HG02885 (cell line): Measurements from ENCODE around the gene OPA1.

ENCODE experiments used
- ATAC-seq: cut with Tn5 transposase; IDR thresholded peaks from one replicate; pipeline ENCODE4 v1.9.1; 2021; ENCODE audit warnings: mild to moderate bottlenecking; ENCODE audit not compliant: unreplicated experiment, poor library complexity

The OPA1 gene, protein sequence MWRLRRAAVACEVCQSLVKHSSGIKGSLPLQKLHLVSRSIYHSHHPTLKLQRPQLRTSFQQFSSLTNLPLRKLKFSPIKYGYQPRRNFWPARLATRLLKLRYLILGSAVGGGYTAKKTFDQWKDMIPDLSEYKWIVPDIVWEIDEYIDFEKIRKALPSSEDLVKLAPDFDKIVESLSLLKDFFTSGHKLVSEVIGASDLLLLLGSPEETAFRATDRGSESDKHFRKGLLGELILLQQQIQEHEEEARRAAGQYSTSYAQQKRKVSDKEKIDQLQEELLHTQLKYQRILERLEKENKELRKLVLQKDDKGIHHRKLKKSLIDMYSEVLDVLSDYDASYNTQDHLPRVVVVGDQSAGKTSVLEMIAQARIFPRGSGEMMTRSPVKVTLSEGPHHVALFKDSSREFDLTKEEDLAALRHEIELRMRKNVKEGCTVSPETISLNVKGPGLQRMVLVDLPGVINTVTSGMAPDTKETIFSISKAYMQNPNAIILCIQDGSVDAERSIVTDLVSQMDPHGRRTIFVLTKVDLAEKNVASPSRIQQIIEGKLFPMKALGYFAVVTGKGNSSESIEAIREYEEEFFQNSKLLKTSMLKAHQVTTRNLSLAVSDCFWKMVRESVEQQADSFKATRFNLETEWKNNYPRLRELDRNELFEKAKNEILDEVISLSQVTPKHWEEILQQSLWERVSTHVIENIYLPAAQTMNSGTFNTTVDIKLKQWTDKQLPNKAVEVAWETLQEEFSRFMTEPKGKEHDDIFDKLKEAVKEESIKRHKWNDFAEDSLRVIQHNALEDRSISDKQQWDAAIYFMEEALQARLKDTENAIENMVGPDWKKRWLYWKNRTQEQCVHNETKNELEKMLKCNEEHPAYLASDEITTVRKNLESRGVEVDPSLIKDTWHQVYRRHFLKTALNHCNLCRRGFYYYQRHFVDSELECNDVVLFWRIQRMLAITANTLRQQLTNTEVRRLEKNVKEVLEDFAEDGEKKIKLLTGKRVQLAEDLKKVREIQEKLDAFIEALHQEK

DNA sequence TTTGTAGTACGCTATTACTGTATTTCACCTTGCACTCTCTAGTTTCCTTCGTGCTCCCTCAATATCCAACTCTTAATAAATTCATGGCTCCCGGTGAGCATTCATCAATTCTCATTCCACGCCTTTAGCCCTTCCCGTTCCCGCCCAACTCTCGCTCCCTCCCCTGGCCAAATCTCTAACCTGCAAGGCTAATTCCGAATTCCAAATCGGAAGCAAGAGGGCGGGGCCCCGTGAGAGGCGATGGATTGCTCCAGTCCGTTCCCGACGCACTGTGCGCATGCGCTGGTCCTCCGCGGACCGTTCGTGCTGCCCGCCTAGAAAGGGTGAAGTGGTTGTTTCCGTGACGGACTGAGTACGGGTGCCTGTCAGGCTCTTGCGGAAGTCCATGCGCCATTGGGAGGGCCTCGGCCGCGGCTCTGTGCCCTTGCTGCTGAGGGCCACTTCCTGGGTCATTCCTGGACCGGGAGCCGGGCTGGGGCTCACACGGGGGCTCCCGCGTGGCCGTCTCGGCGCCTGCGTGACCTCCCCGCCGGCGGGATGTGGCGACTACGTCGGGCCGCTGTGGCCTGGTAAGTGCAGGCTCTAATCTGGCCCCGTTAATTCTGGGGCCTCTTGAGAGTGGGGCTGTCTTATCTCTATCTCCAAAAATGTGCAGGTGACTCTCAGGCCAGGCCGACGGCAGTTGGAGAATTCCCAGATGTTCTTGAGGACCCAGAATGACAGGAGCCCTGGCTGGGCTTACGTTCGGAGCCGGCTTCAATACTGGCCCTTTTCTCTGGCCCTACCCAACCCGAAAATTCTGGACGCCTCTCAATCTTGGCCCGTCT lies at the start of gene OPA1:
TSS of gene OPA1 (plus strand) at position 368 of the 827 bp plus-strand sequence. CDS start at position 538, 170 bp downstream.
- peak; percentile 97 for ATAC-seq

DNA sequence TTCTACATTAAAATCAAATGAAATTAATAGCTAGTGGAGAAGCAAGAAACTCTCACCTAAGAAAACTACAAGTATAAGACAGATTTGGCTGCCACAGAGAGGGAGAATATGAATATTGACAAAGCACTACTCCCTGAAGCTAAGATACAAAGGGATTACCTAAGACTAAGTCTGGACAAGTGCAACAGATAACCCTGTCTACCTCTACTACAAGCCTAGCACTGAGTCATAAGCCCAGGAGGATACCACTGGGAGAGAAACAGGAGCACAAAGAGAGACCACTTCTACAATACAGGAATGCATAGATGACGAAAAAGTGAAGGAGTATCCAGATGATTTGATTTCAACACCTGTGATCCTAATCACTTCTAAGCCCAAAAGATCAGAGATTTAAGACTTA lies 48.7 kb upstream of the OPA1 start:
- no peak for ATAC-seq

- ATAC-seq, result no peak
Observed at GRCh38 chr3:193545304-193545703, 47.7 kb upstream of the OPA1 start.

- ATAC-seq, result no peak
Observed at GRCh38 chr3:193546129-193546528, 46.9 kb upstream of the OPA1 start.

GRCh38 chr3:193548406-193548805 lies 44.6 kb upstream of the OPA1 start:
- ATAC-seq, result no peak

GRCh38 chr3:193552923-193553322 lies 40.1 kb upstream of the OPA1 start:
- ATAC-seq, result no peak

- no peak for ATAC-seq
Observed at GRCh38 chr3:193553586-193553985, 39.4 kb upstream of the OPA1 start.

- no peak for ATAC-seq
Observed at GRCh38 chr3:193554811-193555210, 38.2 kb upstream of the OPA1 start, which contains the start of gene ATP13A4. TSS of gene ATP13A4 (minus strand) at chr3:193554895. CDS start at chr3:193554799, 96 bp downstream.

- no peak for ATAC-seq
Observed at GRCh38 chr3:193556841-193557240, 36.2 kb upstream of the OPA1 start.

- no peak for ATAC-seq
Observed at GRCh38 chr3:193559100-193559499, 33.9 kb upstream of the OPA1 start.

- no peak for ATAC-seq
Observed at GRCh38 chr3:193560091-193560490, 32.9 kb upstream of the OPA1 start.

DNA sequence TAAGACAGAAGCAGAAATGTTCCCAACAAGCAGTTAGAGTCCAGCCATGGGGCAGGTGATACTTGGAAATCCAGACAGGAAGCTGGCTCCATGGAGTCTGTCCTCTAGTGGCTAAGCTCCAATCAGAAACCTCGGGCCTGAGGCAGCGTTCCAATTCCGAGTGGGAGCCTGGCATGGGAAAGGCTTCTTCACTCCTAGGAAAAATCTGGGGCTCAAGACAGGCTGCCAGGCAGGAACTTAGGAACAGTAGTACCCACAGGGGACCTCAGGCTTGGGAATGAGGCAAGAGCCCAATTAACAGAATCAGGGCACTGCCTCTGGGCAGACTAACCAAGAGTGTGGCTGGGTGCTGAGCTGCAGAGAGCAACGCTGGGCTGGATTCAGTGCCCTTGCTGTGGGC lies 32.1 kb upstream of the OPA1 start:
- no peak for ATAC-seq

DNA sequence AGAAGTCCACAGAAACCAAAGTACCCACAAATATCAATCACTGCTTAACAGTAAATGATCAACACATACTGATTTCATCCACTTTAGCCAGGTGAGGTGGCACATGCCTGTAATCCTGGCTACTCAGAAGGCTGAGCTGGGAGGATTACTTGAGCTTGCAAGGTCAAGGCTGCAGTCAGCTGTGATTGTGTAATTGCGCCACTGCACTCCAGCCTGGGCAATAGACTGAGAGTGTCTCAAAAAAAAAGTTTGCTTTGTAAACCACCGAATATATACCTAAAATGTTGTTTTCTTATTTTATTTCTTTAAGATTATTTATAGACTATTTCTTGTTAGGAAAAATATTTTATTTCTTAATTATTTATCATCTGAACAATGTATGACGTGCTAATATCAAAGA lies 29.6 kb upstream of the OPA1 start:
- no peak for ATAC-seq

DNA sequence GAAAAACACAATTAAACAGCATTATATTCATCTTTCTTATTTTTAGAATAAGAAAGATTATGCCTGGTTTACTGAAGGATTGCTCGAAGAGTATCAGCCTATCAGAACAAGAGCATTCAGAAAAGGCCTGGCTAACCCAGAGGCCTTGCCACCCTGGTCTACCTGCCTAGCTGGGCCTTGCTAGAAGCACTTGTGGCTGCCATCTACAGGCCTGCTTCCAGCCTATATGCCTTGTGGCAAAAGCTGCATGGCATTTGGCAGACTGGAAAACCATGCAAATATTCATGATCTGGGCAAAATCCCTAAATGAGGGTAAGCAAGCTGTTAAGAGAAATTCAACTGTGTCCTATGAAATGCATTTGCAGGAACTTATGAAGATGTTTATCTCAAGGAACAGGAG lies 29.0 kb upstream of the OPA1 start:
- no peak for ATAC-seq

GRCh38 chr3:193569119-193569518 lies 23.9 kb upstream of the OPA1 start:
- no peak for ATAC-seq

- peak; percentile 87 for ATAC-seq
Observed at GRCh38 chr3:193572426-193572908, 20.5 kb upstream of the OPA1 start.

DNA sequence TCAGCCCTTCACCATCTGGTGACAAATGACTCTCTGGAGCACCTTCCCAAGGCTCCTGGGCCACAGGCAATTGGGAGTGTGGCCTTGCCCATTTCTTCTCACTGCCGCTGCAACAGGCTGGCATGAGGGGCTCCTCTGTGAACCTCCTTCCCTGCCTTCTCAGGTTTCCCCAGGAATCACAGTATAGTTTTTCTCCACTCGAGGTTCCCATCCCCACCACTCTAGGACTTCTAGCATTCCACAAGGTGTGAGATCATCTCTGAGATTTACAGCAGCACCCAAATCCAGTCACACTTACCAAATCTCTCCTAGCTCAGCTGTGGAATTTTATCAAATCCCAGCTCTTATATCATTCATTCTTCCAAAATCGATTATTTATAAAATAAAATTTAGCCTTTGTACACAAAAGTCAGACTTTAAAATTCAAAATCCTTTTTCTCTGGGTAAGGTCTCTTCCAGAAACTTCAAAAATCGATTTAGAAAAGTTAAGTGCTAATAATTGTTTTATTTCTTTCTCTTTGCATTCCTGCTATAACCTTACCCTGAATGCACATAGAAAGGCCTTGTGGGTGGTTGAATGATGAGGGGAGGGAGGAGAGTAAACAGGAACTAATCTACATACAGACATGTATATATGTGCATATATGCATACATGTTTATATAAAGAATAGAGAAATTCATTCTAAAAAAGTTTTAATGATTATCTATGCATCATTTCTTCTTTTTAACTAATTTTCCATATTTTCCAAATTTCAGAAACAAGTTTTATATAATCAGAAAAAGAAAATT lies 19.4 kb upstream of the OPA1 start:
- no peak for ATAC-seq

DNA sequence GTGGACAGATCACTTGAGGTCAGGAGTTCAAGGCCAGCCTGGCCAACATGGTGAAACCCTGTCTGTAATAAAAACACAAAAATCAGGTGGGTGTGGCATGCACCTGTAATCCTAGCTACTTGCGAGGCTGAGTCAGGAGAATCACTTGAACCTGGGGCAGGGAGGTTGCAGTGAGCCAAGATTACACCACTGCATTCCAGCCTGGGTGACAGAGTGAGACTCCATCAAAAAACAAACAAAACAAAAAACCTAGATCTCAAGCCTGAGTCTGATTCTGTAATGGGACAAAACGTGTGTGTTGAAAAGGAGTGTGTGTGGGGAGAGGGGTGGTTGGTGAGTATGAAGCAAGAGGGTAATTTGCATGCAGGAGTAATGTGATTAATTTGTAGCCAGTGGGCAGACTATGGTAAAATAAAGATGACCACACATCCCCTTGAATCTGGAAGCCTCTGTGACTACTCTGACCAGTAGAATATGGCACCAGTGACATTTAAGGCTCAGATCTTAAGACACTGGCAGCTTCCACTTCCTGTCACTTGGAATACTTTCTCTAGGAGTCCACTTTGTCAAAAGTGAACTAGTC lies 18.4 kb upstream of the OPA1 start:
- ATAC-seq, result no peak

DNA sequence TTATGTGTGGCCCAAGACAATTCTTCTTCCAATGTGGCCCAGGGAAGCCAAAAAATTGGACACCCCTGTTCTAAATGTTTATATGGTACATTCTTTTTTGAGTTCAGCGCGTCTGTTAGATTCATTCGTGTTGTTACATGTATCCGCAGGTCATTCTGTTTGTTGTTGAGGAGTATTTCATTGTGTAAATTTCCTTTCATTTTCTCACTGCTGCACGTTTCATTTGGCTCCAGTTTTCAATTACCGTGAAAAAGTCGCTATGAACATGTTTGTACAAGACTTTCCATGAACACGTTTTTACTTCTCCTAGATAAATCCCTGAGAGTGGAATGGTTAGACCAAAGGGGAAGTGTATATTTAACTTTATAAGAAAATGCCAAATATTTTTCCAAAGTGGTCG lies 7.5 kb upstream of the OPA1 start:
- no peak for ATAC-seq
